Activated T-helper 1 cell treated with anti-CD3 and anti-CD28 coated beads, Interleukin-12 subunit alpha, Interleukin-12 subunit beta, Interleukin-2, Interleukin-4 antibody, amounts not matched to agents 30 ng/mL and 10 ng/mL and 1 ng/mL, durations not matched to agents 14 hours and 24 hours and 36 hours (primary cell): ENCODE data around the gene GGT1. TPM values are rescaled to one million over a fixed set of nuclear protein-coding genes. Genes with fewer than 3 reads are reported as not detected.

ENCODE experiments used
- DNase-seq: peaks from one replicate; pipeline ENCODE4 v3.0.0; 2021; ENCODE audit warnings: low spot score
- H3K27ac Mint-ChIP-seq: one replicate; pipeline ENCODE4 v1.8.0; 2021; ENCODE audit warnings: mild to moderate bottlenecking, mixed read lengths
- H3K27me3 Mint-ChIP-seq: one replicate; pipeline ENCODE4 v1.8.0; 2022; ENCODE audit warnings: mild to moderate bottlenecking, moderate library complexity, mixed read lengths; ENCODE audit not compliant: insufficient read depth
- H3K36me3 Mint-ChIP-seq: one replicate; pipeline ENCODE4 v1.8.0; 2021; ENCODE audit warnings: low read depth, mixed read lengths
- H3K4me1 Mint-ChIP-seq: one replicate; pipeline ENCODE4 v1.8.0; 2021; ENCODE audit warnings: low read depth, mixed read lengths
- H3K4me3 Mint-ChIP-seq: one replicate; pipeline ENCODE4 v1.8.0; 2021; ENCODE audit warnings: mild to moderate bottlenecking, moderate library complexity, mixed read lengths
- H3K9me3 Mint-ChIP-seq: one replicate; pipeline ENCODE4 v1.8.0; 2021; ENCODE audit warnings: mixed read lengths
- intact Hi-C: fragments of 100-400 bp; cut with micrococcal nuclease; formaldehyde crosslinking; loops from one replicate; pipeline ENCODE4 v1.15.1; 2024
- total RNA-seq: library from RNA; stranded (reverse); gene quantifications from 2 replicates; pipeline ENCODE4 v1.2.3, GENCODE V29; 2022

GGT1 gene
- total RNA-seq, 1 donor from 2014 or later = 61.0 TPM

GRCh38 chr22:24576778-24577177 is 26.2 kb upstream of the GGT1 start:
- intact Hi-C loops = no loop called here
- Mint-ChIP-seq H3K27ac (no peak overlapping the region), H3K27me3 (no peaks in the 10 kb centered on the region), H3K4me1 (no peaks in the 10 kb centered on the region), H3K36me3 (peaks cover 36% of the 10 kb centered on the region), H3K9me3 (no peaks in the 10 kb centered on the region), H3K4me3 (no peak overlapping the region)
- DNase-seq = no peak

DNA sequence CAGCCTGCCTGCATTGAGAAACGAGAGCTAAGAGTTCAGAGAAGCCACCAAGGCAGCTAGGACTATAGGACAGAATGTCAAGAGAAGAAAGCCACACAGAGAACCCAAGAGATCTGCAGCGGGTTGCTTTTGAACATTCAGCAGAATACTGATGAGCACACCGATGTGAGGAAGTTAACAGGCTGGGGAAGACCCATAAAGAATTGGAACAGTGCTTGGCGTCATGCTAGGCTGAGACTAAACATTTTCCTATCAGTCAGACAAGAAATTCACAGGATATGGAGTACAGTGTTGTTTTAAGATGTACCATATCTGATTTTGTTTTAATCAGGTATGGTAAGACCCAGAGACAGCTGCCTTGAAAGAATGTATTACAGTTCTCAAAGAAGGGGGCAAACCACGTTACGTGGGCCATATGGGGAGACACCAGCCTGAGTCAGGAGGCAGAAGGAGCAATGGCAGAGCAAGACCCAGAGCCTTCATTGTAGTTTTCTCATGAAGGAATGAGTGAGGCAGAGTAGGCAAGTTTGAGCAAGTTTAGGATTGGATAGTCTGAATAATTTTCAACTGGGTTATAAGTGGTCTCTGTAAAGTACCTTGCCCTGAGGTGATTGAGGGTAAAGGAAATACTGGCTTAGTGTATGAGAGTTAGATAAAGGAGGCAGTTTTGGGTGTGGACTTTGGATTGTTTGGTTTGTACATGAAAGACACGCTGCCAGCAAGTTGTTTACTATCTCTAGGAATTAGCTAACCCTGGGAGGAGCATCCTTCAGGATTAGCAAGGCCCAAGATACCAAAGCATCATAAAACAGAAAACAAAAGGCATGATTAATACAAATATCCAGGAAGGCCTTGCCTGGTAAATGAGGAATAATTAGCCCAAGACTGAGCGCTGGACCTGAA is 24.4 kb upstream of the GGT1 start:
- peaks cover 20% of the 10 kb centered on the region for H3K36me3 Mint-ChIP-seq
- H3K27me3 Mint-ChIP-seq = no peaks in the 10 kb centered on the region
- H3K4me3 Mint-ChIP-seq = no peak overlapping the region
- intact Hi-C loops = no loop called here
- no peak for DNase-seq
- H3K4me1 Mint-ChIP-seq = no peaks in the 10 kb centered on the region
- H3K27ac Mint-ChIP-seq = no peak overlapping the region
- H3K9me3 Mint-ChIP-seq = no peaks in the 10 kb centered on the region

DNA sequence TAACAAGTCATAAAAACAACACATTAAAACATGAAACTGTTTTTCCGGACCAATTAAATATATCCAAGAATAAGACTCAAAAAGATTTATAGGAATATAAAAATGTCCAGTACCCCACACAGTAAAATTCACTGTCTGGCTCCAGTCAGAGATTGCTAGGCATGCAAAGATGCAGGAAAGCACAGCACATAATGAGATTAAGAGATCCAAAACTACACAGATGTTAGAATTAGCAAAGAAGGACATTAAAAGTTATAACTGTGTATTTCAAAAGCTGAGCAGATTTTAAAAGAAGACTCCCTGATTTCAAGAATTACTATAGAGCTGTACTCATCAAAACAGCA is 23.8 kb upstream of the GGT1 start:
- Mint-ChIP-seq H3K9me3 (no peaks in the 10 kb centered on the region), H3K27ac (no peak overlapping the region), H3K4me1 (no peaks in the 10 kb centered on the region), H3K27me3 (no peaks in the 10 kb centered on the region), H3K4me3 (no peak overlapping the region), H3K36me3 (peaks cover 20% of the 10 kb centered on the region)
- intact Hi-C loops = no loop called here
- no peak for DNase-seq

DNA sequence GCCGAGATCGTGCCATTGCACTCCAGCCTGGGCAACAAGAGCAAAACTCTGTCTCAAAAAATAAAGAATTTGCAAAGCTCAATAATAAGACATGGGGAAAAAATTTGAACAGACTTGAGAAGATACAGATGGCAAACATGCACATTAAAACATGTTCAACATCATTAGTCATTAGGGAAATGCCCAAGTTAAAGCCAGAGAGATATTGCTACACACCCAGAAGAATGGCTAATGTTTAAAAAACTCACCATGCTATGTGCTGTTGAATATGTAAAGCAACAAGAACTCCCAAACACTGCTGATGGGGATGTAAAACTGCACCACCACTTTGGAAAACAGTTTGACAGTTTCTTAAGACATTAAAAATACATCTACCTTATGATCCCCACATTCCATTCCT is 22.7 kb upstream of the GGT1 start:
- Mint-ChIP-seq H3K4me1 (no peaks in the 10 kb centered on the region), H3K27ac (no peak overlapping the region), H3K36me3 (peaks cover 12% of the 10 kb centered on the region), H3K27me3 (no peaks in the 10 kb centered on the region), H3K4me3 (no peak overlapping the region), H3K9me3 (no peaks in the 10 kb centered on the region)
- DNase-seq = no peak
- intact Hi-C loops = no loop called here

DNA sequence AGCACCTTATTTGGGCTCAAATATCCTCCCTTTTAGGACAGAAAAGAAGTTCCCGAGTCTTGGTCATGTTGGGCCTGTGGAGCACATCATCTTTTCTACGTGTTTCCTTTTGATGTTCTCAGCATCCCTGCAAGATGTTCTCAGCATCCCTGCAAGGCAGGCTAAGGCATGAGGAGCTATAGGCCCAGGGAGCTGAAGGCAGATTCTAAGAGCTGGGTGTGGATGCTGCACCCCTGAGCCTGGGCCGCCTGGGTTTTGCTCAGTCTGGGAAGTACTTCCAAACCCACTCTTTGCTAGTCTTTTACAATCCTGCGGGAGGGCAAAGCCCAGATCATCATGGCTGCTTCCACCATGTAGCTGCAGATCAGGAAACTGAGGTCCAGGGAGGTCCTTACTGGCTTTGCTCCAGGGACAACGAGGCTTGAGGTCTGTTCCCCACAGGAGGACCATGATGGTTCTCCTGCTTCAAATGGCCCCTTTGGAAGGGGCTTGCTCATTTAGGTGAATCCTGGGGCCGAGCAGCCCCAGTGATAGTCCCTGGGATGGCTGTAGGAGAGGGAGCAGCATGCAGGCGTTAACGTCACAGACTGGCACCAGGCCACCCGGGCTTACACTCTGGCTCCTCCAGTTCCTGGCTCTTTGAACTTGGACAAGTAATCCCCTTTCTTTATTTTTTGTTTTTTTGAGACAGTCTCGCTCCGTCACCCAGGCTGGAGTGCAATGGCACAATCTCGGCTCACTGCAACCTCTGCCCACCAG is 20.8 kb upstream of the GGT1 start:
- H3K9me3 Mint-ChIP-seq = no peaks in the 10 kb centered on the region
- H3K27ac Mint-ChIP-seq = no peak overlapping the region
- intact Hi-C loops = no loop called here
- peaks cover 8% of the 10 kb centered on the region for H3K36me3 Mint-ChIP-seq
- no peaks in the 10 kb centered on the region for H3K27me3 Mint-ChIP-seq
- no peaks in the 10 kb centered on the region for H3K4me1 Mint-ChIP-seq
- H3K4me3 Mint-ChIP-seq = no peak overlapping the region
- no peak for DNase-seq

- H3K27ac Mint-ChIP-seq = no peak overlapping the region
- no peaks in the 10 kb centered on the region for H3K9me3 Mint-ChIP-seq
- no peak for DNase-seq
- peaks cover 1% of the 10 kb centered on the region for H3K36me3 Mint-ChIP-seq
- intact Hi-C loops = no loop called here
- no peaks in the 10 kb centered on the region for H3K27me3 Mint-ChIP-seq
- H3K4me3 Mint-ChIP-seq = no peak overlapping the region
- H3K4me1 Mint-ChIP-seq = no peaks in the 10 kb centered on the region
These were observed 19.5 kb upstream of the GGT1 start for GRCh38 chr22:24583221-24584165.

DNA sequence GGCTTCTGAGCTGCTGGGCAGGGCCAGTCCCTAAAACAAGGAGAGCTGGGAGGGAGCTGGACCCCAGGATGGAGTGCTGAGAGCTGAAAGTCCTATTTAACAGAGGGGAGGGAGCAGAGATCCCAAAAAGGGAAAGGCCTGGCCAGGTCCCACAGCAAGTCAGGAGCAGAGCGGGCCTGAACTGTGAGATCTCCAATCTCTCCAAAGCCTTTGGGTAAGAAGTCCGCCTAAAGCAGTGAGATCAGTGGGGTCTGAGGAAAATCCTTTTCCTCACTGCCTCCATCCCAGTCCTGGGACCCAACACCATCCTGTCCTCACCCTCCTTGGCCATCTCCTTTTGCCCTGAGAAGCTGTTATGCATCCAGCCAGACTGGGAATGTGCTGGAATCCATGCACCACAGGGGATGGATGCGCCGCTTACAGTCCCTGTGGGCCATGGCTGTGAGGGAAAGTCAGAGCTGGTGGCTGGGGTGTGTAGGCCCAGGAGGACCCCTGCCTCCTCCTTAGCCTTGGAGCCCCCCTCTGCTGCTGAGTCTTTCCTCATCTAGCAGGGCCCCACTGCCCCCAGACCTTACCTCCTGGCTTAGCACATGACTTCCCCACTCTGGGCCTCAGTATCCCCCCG is 18.7 kb upstream of the GGT1 start:
- no peaks in the 10 kb centered on the region for H3K9me3 Mint-ChIP-seq
- H3K4me3 Mint-ChIP-seq = no peak overlapping the region
- intact Hi-C loops = no loop called here
- no peak overlapping the region for H3K27ac Mint-ChIP-seq
- no peaks in the 10 kb centered on the region for H3K4me1 Mint-ChIP-seq
- no peaks in the 10 kb centered on the region for H3K36me3 Mint-ChIP-seq
- no peaks in the 10 kb centered on the region for H3K27me3 Mint-ChIP-seq
- no peak for DNase-seq

DNA sequence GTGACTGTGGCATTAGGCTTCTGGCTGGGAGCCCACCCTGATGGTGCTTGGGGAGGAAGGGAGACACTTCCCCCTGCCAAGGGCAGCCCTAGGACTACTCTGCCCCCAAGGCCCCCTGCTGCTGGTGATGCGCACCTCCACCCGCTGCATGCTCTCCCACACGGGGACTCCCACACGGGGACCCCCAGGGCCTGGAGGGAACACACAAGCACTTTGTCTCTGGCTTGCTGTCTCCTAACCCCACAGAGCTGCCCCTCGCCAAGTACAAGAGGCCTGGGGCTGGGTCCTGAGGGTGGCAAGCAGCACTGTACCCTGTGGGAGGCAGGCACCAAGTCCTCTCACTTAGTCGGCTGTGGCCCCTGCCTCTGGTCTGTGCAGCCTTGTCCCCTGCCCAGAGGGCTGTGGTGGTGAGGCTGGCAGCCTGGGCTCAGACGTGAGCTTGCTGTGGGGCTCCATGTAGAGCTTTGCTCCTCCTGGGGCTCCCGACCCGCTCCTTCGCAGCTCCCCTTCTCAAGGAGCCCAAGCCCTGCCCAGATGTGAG is 18.1 kb upstream of the GGT1 start:
- intact Hi-C loops = no loop called here
- Mint-ChIP-seq H3K4me3 (no peak overlapping the region), H3K9me3 (no peaks in the 10 kb centered on the region), H3K27me3 (no peaks in the 10 kb centered on the region), H3K4me1 (no peaks in the 10 kb centered on the region), H3K27ac (no peak overlapping the region), H3K36me3 (no peaks in the 10 kb centered on the region)
- DNase-seq = no peak

GRCh38 chr22:24585461-24585860 is 17.5 kb upstream of the GGT1 start:
- H3K36me3 Mint-ChIP-seq = no peaks in the 10 kb centered on the region
- H3K27ac Mint-ChIP-seq = no peak overlapping the region
- intact Hi-C loops = no loop called here
- H3K27me3 Mint-ChIP-seq = no peaks in the 10 kb centered on the region
- no peak for DNase-seq
- H3K4me1 Mint-ChIP-seq = no peaks in the 10 kb centered on the region
- no peak overlapping the region for H3K4me3 Mint-ChIP-seq
- no peaks in the 10 kb centered on the region for H3K9me3 Mint-ChIP-seq

- Mint-ChIP-seq H3K27ac (no peak overlapping the region), H3K27me3 (no peaks in the 10 kb centered on the region), H3K4me3 (no peak overlapping the region), H3K36me3 (no peaks in the 10 kb centered on the region), H3K4me1 (no peaks in the 10 kb centered on the region), H3K9me3 (no peaks in the 10 kb centered on the region)
- intact Hi-C loops = no loop called here
- DNase-seq = no peak
These were observed 17.0 kb upstream of the GGT1 start for GRCh38 chr22:24585927-24586546.

- Mint-ChIP-seq H3K9me3 (no peaks in the 10 kb centered on the region), H3K4me3 (no peak overlapping the region), H3K36me3 (no peaks in the 10 kb centered on the region), H3K27me3 (no peaks in the 10 kb centered on the region), H3K27ac (no peak overlapping the region), H3K4me1 (no peaks in the 10 kb centered on the region)
- intact Hi-C loops = no loop called here
- no peak for DNase-seq
These were observed 15.7 kb upstream of the GGT1 start for GRCh38 chr22:24587251-24587650.

DNA sequence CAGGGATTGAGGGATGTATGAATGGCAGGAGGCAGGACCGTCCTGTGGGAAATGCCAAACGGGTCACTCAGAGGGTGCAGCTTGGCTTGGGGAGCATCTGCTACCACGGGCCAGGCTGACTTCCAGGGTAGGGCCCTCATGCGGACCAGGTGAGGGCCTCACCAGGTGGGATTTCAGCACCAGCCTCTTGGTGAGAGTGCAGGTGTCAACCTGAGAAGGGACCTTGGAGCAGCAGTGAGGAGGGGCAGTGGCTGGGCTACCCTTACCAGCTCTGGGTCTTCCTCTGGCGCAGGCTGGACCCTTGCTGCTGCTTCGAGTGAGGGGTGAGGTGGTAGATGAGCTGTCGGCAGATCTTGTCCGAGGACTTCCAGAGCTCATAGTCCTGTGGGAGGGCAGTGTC is 15.0 kb upstream of the GGT1 start:
- H3K4me1 Mint-ChIP-seq = no peaks in the 10 kb centered on the region
- intact Hi-C loops = no loop called here
- H3K27me3 Mint-ChIP-seq = no peaks in the 10 kb centered on the region
- H3K4me3 Mint-ChIP-seq = no peak overlapping the region
- DNase-seq = no peak
- H3K36me3 Mint-ChIP-seq = no peaks in the 10 kb centered on the region
- H3K27ac Mint-ChIP-seq = no peak overlapping the region
- H3K9me3 Mint-ChIP-seq = no peaks in the 10 kb centered on the region
